GM19397 (cell line): ENCODE data around the gene SYNE2.

Experiments used
- ATAC-seq: cut with Tn5 transposase; IDR thresholded peaks from one replicate; pipeline ENCODE4 v1.9.1; 2021; ENCODE audit warnings: mild to moderate bottlenecking, moderate library complexity; ENCODE audit not compliant: unreplicated experiment

Gene SYNE2

GRCh38 chr14:64213853-64214570 lies 361.2 kb downstream of the SYNE2 start:
- ATAC-seq = no peak

- no peak for ATAC-seq
Observed at GRCh38 chr14:64215274-64215673, 362.5 kb downstream of the SYNE2 start.

- no peak for ATAC-seq
Observed at GRCh38 chr14:64215978-64216377, 363.2 kb downstream of the SYNE2 start.

GRCh38 chr14:64217308-64217707 lies 364.5 kb downstream of the SYNE2 start:
- peak; percentile 38 for ATAC-seq

- peak; percentile 7 for ATAC-seq
Observed at GRCh38 chr14:64217834-64218233, 365.0 kb downstream of the SYNE2 start.

GRCh38 chr14:64218344-64219240 lies 365.8 kb downstream of the SYNE2 start:
- no peak for ATAC-seq

- no peak for ATAC-seq
Observed at GRCh38 chr14:64220056-64220455, 367.3 kb downstream of the SYNE2 start.

GRCh38 chr14:64220466-64220865 lies 367.7 kb downstream of the SYNE2 start:
- ATAC-seq = no peak

- no peak for ATAC-seq
Observed at GRCh38 chr14:64221391-64222003, 368.7 kb downstream of the SYNE2 start.

- no peak for ATAC-seq
Observed at GRCh38 chr14:64225151-64225757, 372.4 kb downstream of the SYNE2 start.

GRCh38 chr14:64227856-64228255 lies 375.1 kb downstream of the SYNE2 start:
- ATAC-seq = no peak

- no peak for ATAC-seq
Observed at GRCh38 chr14:64229489-64229888, 376.7 kb downstream of the SYNE2 start.

- no peak for ATAC-seq
Observed at GRCh38 chr14:64232095-64232838, 379.5 kb downstream of the SYNE2 start.

GRCh38 chr14:64232944-64233343 lies 380.1 kb downstream of the SYNE2 start:
- no peak for ATAC-seq

GRCh38 chr14:64233531-64234190 lies 380.9 kb downstream of the SYNE2 start:
- no peak for ATAC-seq

GRCh38 chr14:64234877-64235651 lies 382.3 kb downstream of the SYNE2 start:
- peak; percentile 12 for ATAC-seq

- peak; percentile 74 for ATAC-seq
Observed at GRCh38 chr14:64235652-64236640, 383.1 kb downstream of the SYNE2 start.

GRCh38 chr14:64238049-64238448 lies 385.2 kb downstream of the SYNE2 start:
- ATAC-seq = no peak
